ENCODE measurements around the gene CCDC141.

Gene CCDC141

DNA sequence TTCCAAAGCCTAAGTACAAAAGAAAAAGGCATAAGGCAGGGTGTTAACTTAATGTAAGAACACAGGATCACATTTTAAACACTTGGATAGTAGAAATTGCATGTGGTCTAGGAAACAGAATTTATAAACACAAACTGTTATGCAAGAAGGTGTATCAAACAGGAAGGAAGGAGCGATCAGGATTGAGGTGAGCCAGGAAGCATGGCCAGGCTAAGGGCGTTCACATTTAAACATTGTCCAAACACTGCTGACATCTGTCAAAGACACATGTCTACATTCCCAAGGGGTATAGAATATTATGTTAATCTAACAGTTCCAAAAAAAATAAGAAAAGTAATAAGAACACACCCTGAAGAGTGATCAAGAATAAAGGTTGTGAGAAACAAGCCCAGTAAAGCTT lies 71.3 kb downstream of the CCDC141 start:
- DNase-seq = no peak

DNA sequence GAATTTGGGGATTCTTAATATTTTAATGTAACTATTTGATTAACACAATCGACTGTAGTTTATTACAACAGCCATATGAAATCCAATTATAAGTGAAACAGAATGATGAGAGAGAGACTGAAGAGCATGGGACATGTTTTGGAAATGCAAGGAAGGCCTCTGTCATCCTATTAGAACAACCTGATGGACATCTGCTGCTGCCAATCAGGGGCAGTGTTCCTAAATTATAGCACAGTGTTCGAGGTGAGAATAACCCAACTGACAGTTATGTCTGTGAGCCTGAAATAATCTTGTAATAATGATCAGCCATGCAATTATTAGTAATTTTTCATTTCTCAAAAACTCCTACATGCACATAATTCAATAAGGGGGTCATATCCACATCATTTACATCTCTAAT lies 73.6 kb downstream of the CCDC141 start:
- no peak for DNase-seq

DNA sequence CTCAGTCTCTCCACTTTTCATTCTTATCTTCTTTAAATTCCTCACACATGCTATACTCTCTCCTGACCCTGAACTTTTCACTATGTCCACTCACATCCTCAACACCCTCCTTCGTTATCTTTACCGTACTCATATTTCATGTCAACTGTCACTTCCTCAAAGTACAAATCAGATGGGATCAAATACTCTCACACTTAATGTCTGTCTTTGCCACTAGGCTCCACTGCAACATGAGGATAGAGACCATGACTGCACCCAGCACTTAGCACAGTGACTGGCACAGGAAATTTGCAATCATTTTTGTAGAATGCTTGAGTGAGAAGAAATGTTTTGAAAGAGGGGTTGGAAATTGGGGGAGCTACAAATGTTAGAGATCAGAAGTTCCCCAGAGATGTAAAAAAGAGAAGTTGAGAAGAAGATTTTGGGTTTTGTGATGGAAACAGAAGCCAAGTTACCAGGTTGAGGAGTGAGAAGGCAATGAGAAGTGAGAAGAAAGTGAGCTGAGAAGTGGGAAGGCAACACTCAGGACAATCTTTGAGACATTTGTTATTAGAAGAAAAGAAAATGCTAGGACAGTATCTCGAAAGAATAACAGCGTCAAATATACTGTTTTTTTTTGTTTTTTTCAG lies 87.0 kb downstream of the CCDC141 start:
- DNase-seq = no peak

DNA sequence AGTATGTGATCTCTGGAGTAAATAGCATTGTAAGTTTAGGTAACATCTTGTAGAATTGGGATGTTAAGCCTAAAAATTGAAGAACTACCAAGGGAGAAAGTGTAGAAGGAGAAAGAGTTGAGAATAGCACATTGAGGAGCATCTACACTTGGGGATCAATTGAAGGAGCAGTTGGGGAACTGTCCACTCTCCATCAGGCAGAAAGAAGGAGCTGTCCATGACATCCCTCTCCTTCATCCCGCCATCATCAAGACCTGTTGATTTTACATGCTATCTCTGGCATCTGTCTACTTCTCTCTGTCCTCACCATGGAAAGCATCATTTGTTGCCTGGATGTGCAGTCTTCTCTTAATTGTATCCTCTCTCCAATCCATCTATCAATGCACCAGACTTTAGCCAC lies 87.8 kb downstream of the CCDC141 start:
- DNase-seq = no peak

DNA sequence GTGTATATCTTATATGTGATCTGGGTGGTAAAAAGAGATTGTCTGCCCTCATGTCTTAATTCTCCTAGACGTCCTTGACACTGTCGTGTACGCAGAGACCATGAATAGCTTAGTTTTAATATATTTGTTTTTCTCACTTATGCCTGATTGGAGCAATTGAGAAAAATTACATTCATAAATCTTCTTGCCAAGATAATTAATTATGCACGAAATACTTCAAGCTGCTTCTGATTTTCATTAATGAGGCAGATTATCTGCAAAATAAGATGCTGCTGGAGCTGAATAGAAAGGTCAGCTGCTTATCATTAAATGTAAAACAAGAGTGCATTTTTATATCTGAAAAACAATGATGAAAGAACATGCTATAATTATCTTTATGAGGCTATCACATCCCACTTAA lies 95.9 kb downstream of the CCDC141 start:
- DNase-seq = no peak

DNA sequence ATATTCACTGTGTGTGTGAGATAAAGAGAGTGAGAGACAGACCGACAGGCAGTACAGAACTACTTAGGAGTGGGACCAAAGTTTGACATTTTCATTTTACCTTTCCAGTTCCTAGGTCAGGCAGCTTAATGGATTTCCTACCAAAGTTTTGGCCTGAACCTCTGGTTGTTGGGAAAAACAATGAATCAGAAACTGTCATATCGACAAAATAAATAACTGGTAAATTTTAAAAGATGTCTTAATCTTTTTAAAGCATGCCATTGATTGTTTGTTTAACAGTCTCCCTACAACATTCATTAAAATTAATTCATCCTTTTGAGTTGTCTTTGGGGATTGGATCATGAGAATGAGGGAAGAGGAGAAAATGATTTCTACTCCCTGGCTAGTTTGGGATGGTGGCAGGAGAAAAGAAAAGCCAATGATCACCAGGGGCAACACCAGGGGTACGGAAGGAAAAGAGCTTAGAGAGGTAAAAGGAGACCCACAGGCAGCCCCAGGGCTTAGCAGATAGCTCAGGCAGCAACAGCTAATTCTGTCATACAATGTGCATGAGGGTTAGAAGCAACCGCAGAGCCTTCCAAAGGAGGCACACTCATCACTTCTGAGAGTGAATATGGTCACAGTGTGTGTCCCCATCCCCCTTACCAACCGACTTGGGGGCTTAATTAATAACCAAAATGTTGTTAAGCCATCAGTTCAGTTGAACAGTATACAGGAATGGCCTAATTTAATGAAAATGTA lies 98.5 kb downstream of the CCDC141 start:
- DNase-seq = no peak

DNA sequence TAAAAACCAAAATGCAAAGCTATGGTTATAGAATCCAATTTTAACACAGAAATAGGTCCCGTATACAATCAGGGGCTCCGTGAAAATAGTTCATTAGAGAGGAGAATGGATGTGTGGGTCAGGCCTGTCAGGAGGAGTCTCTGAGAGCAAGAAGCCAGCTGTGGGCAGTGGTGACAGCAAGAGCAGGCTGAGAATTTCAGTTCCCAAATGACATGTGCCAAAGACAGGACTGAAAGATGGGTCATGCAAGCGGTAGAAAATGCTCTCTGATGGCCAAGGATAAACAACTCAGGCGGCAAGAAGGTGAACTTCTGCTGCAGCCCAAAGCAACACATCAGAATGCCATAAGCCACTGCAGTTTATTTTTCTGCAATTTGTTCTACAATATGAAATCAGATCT lies 100.4 kb downstream of the CCDC141 start:
- no peak for DNase-seq

DNA sequence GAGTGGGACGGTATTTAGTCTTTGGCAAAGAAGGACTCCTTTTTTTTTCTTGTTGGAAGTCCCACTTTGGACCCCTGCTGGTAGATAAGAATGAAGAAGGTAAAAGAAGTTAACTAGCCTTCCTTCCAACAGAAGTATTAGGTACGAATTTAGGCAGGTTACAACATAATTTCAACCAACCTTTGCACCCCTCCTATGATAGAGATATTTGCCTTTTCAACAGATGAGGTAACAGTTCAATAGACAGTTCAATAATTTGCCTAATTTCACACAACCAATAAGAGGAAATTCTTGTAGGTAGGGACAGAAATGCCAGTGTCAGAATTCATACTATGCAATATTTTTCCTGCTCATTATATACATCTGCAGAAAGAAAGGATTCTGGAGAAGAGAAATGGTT lies 100.8 kb downstream of the CCDC141 start:
- no peak for DNase-seq

DNA sequence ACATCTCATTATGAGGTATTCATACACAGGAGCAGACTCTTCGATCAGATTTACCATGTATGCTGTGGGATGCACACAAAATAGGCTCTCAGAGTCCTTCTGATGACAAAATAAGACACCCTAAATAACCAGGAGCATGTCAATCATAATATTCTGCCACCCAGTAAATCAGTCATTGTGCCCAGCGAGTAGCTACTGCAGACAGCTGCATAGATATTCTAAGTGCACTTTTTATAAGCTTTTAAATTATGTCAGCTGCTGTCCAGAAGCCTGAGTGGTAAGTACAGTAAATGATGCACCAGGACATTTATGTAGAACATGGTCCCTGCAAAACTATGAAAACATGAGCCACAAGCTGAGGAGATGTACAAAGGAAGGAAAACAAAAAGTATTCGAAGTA lies 102.9 kb downstream of the CCDC141 start:
- DNase-seq = no peak

DNA sequence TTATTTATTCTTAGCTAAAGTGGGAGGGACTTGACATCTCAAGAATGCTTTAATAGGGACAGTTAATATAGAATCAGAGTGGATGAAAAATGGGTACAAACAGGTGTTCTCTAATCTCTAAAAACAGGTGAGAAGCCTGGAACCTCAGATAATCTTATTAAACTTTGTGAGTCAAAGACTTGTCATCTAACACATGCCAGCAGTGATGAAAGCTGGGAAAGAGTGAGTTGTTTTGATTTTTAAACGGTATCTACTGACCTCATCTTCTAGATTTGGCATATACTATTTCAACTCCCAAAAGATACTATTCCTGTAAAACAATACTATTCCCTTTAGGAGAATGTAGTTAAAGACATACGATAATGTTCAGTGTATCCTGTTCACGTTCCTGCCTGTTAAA lies 103.4 kb downstream of the CCDC141 start:
- no peak for DNase-seq

DNA sequence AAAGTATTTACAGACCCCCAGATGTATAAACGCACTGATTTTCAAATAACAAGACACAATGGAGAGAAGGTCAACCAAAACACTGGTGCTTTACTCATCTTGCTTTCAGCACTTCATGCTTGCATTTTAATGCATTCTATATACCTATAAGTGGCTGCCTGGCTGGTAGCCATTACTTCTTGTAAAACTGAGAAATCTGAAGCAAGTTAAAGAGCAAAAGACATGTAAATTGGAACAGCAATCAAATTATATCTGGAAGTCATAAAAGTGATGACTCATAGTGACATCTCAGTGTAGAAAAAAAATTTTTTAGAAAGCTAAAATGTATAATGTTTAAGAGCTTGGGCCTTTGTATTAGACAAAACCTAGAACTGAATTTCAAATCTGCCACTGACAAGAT lies 106.2 kb downstream of the CCDC141 start:
- DNase-seq = no peak

DNA sequence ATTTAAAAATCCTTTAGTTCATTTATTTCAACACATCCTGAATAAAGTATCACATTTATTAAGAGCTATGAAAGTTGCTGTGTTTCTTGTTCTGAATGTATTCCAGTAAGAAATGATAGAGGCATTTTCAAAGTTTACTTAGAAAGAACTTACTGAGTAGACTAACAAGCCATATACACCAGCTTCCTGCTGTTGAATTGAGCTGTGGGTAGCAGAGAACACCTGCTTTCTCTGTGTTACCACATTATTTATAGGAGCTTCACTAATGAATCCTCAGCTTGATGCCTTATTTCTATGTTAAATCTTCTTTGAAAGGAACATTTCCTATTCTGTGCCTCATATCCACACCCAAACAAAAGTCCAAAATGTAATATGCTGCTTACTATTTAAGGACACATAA lies 115.4 kb downstream of the CCDC141 start:
- no peak for DNase-seq

DNA sequence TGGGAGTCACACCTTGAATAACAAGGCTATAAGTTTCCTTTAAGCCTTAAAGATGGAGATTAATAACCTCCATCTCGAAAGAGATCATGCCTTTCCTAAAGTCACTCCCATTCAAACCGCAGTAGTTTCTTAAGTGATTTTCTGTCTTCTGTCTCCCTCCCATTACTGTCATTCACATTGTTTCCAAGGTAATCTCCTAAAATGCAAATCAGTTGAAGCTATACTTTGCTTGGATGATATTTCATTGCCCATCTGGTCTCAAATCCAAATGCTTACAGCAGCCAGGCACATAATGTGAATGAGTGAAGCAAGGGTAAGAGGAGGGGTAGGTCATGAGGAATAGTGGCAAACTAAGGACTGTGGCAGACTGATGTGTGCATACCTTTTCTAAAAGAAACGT lies 116.4 kb downstream of the CCDC141 start:
- no peak for DNase-seq

DNA sequence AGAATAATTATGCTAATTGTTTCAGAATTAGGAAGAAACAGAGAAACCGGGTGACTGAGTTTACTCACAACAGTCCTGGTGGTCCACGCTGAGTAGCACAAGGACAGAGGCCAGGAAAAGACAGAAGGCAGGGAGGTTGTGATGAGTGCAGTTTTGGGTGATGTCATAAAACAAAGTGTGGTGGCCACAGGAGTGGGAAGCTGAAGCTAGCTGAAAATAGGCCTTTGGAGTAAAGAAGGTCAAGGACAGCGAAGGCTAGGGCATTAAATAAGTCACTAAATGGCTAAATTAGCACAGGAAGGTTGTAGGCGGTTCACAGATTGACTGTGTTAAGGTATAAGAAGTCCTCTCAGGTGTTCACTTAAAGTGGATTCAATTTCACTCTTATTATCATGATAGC lies 121.9 kb downstream of the CCDC141 start:
- no peak for DNase-seq

DNA sequence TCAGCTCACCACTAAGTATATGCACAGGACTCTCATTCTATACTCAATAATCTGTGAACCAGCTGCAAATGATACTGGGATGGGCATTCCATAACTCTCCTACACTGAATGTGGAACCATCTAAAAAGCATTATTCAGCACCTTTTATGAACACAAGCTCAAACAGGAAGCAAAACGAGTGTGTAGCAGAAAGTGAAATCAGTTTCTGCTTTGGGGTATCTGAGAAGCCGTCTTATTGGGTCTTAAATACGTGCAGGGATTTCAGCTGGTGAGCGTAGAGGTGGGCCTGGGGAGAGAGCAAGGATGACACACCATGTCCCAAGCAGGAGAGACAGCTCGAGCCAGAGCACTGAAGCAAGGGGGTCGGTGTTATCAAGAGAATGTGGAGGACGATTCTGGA lies 122.8 kb downstream of the CCDC141 start:
- DNase-seq = no peak

DNA sequence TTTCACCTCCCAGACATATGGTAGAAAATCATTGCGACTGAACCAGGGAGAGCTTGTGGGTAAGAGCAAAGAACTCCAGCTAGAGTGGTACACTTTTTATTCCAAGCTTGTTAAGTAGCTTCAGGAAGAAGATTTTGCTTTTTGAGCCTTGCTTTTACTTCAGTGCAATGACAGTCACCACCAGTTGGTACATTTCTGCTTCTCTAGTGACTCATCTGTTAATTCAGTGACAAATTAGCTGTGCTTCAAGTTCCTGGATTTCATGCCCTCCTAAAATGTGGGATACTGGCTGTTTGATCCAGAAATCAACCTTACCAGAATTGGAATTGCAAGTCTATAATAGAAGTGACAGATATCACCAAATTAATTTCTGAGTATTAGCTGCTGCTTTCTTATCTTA lies 125.1 kb downstream of the CCDC141 start:
- no peak for DNase-seq

DNA sequence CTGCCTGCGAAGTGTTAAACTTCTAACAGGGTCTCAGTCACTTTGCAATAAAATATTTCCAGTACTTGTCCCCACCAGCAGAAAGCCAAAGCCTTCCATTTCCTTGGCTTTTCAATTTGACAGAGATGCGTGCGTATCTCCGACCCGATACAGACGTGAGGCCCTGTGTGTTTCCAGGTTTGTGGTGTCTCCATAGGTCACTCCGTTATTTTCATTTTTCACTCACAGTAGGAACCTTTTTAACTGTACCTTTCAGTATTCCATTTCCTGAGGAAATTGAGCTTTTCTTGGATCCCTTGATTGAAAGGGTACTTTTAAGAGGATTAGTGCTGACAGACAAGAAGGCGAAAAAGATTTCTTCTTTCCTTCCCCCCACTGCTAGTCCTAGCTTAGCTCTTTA lies 126.4 kb downstream of the CCDC141 start:
- DNase-seq = no peak

DNA sequence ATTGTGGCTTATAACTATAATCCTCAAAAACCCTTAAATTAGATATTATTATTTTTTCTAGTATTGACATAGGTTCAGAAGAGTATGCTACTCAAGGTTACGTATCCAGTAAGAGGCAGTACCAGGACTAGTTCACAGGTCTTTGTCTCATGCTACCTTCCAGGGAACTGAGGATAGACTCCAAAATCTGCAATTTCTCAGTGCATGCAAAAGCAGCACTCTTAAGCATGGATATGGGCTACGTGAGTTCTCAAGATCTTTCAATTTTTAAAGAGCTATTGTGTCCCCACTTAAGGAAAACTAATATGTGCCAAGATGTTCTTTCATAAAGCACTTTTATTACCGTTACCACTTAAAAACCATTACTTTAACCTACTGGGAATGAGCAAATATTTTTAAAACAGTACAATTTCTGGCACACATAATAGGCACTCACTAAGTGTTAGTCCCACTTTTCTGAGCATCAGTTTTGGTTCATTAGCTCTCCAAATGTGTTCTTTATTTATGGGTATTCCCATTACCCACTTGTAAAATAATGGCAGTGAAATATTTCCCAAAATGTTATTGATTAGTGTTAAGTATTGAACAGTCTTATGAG lies 128.9 kb downstream of the CCDC141 start:
- DNase-seq = no peak

DNA sequence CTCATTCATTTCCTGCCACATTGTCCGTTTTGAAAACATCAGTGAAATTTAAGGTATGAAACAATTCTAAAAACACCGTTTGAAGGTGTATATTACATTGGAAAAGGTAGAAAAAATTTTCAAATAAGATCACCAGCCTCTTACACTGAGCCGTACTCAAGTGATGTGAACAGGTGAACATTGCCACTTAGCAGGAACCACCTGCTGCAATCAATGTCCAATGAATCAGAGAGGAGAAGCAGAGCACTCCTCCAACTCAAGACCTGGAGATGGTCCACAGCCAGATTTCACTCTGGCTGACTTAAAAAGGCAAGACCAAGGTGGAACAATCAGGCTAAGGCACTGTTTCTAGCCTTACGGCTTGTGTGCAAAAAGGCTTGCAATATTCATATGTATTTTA lies 132.4 kb downstream of the CCDC141 start:
- DNase-seq = no peak

DNA sequence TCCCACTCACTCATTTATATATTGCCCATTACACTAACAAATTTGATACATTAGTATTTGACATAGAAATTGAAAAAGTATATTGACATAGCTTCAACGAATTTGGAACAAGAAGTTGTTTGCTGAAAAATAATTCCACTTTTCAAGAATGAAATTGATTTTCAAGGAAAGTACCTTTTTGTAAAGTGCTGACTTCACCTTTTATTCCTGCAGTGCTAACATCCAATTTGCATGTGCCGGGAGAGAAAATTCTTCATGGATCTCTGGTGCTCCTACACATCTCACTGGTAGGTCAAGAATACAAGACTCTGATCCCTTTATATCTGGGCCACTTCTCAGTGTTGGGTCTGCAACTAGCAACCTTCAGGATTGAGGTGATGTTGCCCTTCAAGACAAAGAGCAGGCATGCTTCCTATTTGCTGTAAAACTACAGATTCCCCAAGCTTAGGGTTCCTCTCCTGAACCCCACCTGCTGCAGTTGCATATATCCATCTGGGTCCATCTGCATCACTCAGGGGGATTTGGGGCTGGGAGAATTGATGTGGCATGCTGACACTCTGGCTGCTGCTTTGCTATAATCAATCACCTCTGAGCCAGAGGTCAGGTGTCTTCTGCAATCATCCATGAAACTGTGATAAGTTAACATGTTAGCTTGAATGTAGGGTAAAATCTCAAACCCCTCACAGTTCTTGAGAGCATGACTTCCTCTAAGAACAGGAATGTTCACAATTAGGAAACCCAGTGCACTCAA lies 134.3 kb downstream of the CCDC141 start:
- no peak for DNase-seq

DNA sequence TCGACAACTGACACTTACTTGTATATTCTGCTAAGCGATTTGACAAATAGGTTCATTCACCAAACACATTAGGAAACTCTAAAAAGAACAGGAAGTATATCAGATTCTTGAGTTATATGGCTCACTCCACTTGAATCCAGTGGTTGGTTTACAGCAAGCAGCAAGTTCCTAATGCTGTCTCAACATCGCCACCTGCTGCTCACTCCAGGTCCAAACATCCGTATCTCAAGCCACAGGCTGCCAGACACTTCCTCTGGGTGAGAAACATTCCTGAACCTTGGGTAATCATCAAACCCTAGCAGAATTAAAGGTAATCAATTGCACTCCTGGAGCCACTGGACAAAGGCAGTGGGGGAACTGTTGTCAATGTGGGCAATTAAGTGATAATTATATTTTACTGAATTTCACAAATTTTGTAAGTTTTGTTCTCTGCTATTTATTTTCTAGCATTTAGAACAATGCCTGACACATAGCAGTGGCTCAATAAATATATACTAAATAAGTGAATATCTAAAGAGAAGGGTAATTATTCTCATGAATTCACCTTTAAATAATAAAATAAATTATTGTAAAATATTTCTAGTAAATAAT lies 135.6 kb downstream of the CCDC141 start:
- DNase-seq = peak; percentile 54

DNA sequence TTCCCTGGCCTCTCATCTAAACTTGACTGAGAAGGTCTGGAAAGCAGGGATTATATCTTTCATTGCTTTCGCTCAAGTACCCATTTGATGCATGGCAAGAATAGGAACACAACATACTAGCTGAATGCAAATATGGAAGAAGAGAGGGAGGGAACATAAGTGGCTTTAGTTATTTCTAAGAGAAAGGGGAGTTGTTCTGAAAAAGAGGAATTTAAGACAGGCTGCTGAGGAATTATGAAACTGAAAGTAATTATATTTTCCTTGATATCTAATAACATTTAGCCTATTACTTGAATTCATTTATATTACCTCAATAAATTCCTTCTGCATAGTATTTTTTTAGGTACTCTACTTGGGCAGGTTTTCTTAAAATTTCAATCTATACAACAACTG lies 136.9 kb downstream of the CCDC141 start:
- no peak for DNase-seq

DNA sequence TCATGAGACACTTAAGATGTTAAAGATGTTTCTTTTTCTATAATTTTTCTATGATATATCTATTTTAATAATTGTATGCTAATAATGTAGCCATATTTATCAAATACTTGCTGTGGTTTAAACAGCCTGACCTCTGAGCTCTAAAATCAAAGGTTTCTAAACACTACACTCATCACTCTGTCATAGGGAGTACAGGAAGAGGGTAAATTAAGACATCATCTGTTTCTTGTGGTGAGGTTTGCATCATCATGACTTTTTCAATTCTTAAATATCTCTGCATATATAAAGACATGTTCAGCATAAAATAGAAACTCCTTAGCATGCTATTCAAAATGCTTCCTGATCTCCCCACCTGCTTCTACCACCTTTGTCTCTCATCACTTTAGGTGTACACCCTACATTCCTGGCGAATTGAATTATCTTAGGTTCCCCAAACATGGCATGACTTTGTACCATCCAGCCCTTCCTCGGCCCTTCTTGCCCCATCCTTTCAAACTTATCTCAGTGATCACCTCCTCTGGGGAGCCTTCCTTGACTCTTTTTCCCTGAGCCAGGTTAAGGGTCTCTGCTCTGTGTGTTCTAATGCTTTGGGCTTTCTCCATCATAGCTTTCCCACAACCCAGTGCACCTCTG lies 137.4 kb downstream of the CCDC141 start:
- DNase-seq = no peak
